Stimulated activated CD4-positive, alpha-beta T cell treated with anti-CD3 and anti-CD28 coated beads, Interleukin-15, amount 100 ng/mL, for 24 hours (primary cell): Measurements from ENCODE around the gene CBARP.
"Not testable (repeated sequence)": the region's sequence is repeated elsewhere in the genome, so short reads cannot be mapped to it uniquely, and the experiment has no call there.

Source experiments
- DNase-seq: peaks from one replicate; pipeline ENCODE4 v3.0.0-alpha.2; 2020

Gene CBARP

GRCh38 chr19:1252221-1252820 lies 14.5 kb upstream of the CBARP start:
- peak; percentile 79 for DNase-seq

GRCh38 chr19:1251330-1252220 lies 13.8 kb upstream of the CBARP start:
- peak; percentile 79 for DNase-seq

- peak; percentile 56 for DNase-seq
Observed at GRCh38 chr19:1250437-1251260, 12.8 kb upstream of the CBARP start.

- no peak for DNase-seq
Observed at GRCh38 chr19:1249990-1250436, 12.2 kb upstream of the CBARP start.

- peak; percentile 93 for DNase-seq
Observed at GRCh38 chr19:1249298-1249989, 11.6 kb upstream of the CBARP start.

- DNase-seq = peak; percentile 81
Observed at GRCh38 chr19:1248786-1249297, 11.0 kb upstream of the CBARP start.

- peak; percentile 80 for DNase-seq
Observed at GRCh38 chr19:1248139-1248785, 10.5 kb upstream of the CBARP start, which contains the start of gene MIDN. Gene MIDN, plus strand, starts transcription at chr19:1248583. Its CDS starts 1,714 bp downstream, at chr19:1250297.

- no peak for DNase-seq
Observed at GRCh38 chr19:1247748-1248138, 9.9 kb upstream of the CBARP start.

- not testable (repeated sequence) for DNase-seq
Observed at GRCh38 chr19:1246265-1247087, 8.7 kb upstream of the CBARP start.

- no peak for DNase-seq
Observed at GRCh38 chr19:1245494-1246264, 7.9 kb upstream of the CBARP start.

- no peak for DNase-seq
Observed at GRCh38 chr19:1244693-1245451, 7.1 kb upstream of the CBARP start.

GRCh38 chr19:1243768-1244692 lies 6.2 kb upstream of the CBARP start:
- DNase-seq = peak; percentile 88

- DNase-seq = peak; percentile 96
Observed at GRCh38 chr19:1241417-1242095, 3.8 kb upstream of the CBARP start, which contains the start of gene ATP5F1D. Gene ATP5F1D, plus strand, starts transcription at chr19:1241751. Its CDS starts 100 bp downstream, at chr19:1241851.

GRCh38 chr19:1240925-1241324 lies 3.1 kb upstream of the CBARP start:
- DNase-seq = no peak

GRCh38 chr19:1239796-1240737 lies 2.3 kb upstream of the CBARP start:
- DNase-seq = peak; percentile 95

- no peak for DNase-seq
Observed at GRCh38 chr19:1239420-1239795, 1.6 kb upstream of the CBARP start.
